GM18861 (cell line): ENCODE data around the gene LDHAL6B.

ENCODE experiments used
- ATAC-seq: cut with Tn5 transposase; IDR thresholded peaks from one replicate; pipeline ENCODE4 v1.9.1; 2021; ENCODE audit not compliant: unreplicated experiment

Gene LDHAL6B

GRCh38 chr15:59176653-59177316, 29.9 kb upstream of the LDHAL6B start:
- no peak for ATAC-seq

DNA sequence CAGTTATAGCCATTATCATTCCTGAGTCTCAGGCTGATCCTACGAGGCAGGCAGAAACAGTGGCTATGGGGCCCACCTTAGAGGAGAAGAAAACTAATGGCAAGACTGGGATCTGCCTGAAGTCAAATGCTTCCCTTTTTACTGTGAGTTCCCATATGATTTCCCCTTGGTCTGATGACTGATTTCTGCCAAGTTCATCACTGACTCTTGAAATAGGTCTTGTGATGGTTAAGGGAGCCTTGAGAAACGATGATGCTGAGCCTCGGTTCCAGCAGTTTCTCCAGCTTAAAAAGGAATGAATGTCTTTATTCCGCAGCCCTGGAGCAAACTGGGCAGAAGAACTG, 29.4 kb upstream of the LDHAL6B start:
- ATAC-seq: no peak

DNA sequence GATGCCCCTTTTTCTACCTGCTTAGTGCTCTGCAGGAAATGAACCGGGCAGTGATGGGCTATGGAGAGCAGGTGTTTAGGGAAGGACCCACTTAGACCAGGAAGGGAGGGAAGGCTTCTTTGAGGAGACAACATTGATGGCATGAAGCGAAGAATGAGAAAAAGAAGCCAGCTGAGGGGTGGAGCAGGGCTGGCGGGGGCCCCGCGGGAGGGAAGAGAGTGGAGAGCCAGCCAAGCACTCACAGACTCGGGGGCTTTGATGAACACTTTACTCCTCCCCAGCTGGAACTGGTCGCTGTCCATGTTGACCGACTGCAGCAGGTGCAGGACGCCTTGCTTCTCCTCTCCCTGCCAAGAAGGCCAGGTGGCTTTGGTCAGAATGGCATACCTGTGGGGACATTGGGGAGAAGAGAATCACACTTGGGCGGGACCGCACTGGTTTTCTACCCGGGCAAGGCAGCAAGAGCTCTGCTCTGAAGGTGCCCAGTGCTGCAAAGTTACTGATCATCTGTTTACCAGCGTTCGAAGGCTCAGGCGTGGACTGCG, 28.4 kb upstream of the LDHAL6B start:
- no peak for ATAC-seq

DNA sequence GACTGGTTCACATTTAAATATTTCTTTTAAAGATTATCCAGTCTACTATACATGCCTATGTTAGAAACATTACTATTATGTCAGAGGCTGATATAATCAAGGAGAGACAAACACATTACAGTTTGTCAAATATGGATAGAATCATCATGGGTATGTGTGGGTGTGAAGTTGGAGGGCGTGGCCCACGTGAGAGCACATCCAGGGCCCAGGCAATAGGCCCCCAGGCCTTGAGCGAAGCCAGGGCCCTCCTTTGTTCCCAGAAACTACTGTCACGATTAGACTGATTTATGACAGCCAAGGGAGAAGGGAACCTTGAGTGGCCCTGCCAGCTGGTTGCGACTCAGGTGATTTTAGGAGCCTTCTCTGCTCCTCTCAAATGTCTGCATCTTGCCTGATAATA, 26.9 kb upstream of the LDHAL6B start:
- no peak for ATAC-seq

GRCh38 chr15:59180945-59181600, 25.6 kb upstream of the LDHAL6B start:
- ATAC-seq: no peak

GRCh38 chr15:59185725-59186124, 20.9 kb upstream of the LDHAL6B start:
- ATAC-seq: no peak

- ATAC-seq: no peak
Measured at GRCh38 chr15:59186501-59186900, 20.1 kb upstream of the LDHAL6B start.

DNA sequence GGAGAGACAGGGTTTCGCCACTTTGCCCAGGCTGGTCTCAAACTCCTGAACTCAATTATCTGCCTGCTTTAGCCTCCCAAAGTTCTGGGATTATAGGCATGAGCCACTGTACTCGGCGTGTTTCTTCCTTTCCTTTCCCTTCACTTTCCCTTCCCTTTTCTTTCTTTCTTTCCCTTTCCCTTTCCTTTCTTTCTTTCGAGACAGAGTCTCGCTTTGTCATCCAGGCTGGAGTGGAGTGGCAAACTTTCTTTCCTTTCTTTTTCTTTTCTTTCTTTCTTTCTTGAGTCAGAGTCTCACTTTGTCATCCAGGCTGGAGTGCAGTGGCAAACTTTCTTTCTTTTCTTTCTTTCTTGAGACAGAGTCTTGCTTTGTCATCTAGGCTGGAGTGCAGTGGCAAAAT, 17.4 kb upstream of the LDHAL6B start:
- ATAC-seq: no peak

DNA sequence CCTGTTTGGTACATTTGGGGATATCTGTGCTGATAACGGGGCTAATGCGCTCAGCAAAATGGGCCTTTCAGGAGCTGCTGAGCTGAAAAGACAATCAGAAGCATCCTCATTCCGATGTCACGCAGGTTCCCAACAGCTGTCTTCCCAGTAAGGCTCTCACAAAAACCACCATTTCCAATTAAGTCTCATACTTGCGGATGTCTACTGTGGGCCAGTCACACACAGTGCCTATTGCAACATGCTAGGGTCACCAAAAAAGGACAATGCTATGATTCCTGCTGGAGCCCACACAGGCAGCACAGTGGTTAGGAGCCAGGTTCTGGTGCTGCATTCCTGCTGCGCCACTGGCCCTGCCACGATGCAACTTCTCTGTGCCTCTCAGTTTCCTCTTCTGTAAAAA, 16.4 kb upstream of the LDHAL6B start:
- no peak for ATAC-seq

- ATAC-seq: no peak
Measured at GRCh38 chr15:59191855-59192237, 14.8 kb upstream of the LDHAL6B start.

DNA sequence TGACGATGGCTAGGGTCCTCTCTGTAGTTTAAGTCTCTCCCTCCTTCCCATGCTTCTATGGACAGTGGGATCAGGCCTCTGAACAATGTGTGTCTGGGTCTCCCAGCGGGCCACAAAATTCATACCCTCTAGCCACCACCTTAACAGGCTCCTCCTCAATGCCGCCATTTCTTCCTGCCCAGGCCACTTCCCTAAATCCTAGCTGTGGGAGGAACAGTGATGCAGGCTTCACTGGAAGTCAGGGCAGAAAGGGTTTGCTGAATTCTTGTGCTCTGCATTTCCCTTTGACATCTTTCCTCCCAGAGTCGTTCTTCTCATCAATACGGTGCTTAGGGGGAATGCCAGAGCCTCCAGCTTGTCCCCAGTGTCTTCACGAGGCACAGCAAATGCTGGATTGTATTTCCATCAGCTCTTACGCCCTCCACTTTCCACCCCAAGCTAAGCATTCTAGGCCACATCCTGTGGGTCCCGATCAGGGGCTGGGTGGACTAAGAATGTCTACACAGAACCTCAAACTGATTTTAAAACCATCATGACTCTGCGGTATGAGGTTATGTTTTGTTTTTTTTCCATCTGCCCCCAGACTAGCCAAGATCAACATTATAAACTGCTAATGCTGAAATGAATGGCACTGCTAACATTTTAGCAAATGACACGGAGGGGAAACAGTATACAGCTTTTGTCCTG, 11.9 kb upstream of the LDHAL6B start:
- no peak for ATAC-seq

DNA sequence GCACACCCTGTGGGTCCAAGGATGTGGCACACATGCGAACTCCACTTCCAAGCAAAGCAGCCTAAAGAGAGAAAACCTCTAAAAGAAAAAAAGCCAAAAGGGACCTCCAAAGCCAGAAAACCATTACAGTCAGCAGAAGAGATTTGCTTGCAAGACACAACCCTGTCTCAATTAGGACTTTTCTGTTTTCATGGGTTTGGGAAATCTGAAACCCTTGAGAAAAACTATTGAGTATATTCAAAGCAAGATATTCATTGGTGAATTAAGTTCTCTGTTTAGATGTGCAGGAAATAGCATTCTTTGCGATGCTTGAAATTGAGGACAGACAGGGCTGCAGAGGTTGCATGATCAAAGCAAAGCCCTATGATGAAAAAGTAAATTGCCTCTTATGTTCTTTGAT, 10.2 kb upstream of the LDHAL6B start:
- no peak for ATAC-seq

DNA sequence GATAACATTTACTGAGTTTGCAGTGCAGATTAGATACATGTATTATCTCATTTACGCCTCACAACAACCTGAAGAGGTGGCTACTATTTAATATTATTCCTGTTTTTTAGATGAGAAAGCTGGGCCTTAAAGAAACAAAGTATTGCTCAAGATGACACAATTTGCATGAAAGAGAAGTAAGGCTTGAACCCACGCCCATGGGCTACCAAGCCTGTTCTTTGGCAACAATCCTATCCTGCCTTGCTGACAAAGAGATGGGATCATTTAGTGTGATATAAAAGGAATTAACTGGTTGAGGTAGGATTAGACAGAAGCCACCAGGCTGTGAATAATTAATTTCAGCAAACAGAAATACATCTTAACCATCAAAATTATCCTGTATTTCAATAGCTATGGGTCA, 9.2 kb upstream of the LDHAL6B start:
- ATAC-seq: no peak

DNA sequence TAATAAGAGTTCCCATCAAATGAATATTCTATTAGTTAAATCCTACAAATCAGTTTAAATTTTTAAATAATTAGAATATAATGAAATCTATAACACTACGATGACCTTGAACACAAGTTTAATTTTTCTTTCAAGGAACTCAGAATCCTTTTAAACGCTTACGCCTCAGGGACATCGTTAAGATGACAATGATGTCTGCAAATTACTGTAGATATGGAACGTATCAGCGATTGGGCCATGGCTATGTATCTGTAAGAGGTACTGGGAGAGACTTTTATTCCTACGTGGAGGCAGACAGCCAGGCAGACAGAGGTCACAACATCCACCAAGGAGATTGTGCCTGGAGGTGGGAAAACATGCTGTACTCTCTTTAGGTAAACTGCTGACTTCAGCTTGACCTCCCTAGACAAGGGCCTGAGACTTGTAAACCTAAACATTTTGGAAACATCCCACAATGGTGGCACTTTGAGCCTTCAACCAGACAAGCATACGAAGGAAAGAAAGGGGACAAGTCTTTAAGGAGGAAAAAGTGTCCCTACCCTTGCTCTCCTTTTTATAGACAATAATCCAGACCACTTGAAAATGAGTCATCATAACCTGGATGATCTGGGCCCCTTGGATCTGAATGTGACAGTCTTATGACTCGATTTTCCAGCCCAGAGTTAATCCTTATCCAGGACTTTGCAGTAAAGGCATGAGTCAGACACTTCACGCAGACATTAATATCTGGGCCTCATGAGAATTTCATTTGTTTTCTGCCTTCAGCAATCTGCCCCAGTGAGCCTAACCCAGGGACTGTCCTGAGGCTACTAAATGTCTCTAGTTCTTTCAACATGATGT, 6.8 kb upstream of the LDHAL6B start:
- ATAC-seq: no peak

GRCh38 chr15:59200560-59200959, 6.1 kb upstream of the LDHAL6B start:
- no peak for ATAC-seq

DNA sequence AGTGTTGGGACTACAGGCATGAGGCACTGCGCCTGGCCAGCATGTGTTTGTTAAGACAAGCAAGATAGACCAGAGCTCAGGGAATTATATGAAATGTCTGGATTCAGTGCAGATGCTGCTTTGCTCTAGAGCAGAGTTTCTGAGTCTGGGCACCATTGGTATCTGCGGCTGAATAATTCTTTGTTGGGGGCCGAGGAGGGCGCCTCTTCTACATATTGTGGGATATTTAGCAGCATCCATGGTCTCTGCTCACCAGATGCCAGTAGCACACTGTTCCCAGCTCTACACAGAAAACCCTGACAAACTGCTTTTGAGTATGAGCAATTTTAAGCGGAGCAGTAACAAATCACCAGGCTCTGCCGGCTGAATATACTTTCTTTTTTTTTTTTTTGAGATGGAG, 3.6 kb upstream of the LDHAL6B start:
- ATAC-seq: no peak

GRCh38 chr15:59203657-59204056, 3.0 kb upstream of the LDHAL6B start:
- ATAC-seq: no peak

GRCh38 chr15:59205839-59206622, 612 bp upstream of the LDHAL6B start:
- ATAC-seq: no peak

GRCh38 chr15:59208613-59209249, 2.1 kb downstream of the LDHAL6B start:
- ATAC-seq: no peak

GRCh38 chr15:59210186-59210585, 3.5 kb downstream of the LDHAL6B start:
- no peak for ATAC-seq
